Measurements from ENCODE around the gene RORC. TPM values are rescaled to one million over a fixed set of nuclear protein-coding genes. Genes with fewer than 3 reads are reported as not detected.
"Not testable (repeated sequence)": the region's sequence is repeated elsewhere in the genome, so short reads cannot be mapped to it uniquely, and the experiment has no call there.

RORC gene
- polyA plus RNA-seq, 1 donor, result 8.7 TPM

DNA sequence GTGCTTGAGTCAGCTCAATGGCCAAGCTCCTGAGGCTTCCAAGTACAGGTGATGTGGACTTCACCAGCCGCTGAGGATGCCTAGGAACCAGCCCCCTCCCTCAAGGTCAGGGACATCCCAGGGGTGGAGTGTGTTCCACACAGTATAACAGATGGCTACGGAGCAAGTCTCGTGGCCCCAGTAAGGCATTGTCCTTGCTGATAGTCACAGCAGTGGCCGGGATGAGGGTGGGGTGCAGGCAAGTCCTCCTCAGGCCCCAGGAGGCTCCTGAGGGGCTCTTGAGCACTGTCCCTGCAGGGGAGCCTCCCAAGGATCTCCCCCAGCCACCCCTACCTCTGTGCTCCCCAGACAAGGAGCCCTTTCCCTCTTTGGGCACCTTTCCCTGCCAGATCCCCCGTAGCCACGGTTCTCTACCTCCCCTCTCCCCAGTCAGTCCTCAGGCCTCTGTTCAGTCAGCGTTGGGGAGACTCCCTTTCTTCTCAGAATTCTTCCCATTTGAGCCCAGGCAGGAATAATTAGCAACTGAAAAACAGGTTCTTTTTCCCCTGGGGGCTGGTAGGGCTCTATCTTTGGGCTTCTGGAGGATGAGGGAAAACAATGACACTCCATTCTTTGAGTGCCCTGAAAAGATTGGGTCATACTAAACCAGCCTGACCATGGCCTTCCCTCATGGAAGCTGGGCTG, 29.0 kb upstream of the RORC start:
- Histone ChIP-seq H3K27ac (ENCODE audit: low read length) (no peak overlapping the region), H3K36me3 (ENCODE audit: control insufficient read depth, insufficient read depth, low read length) (no peaks in the 10 kb centered on the region), H3K4me3 (ENCODE audit: low read length) (no peak overlapping the region), H3K9me3 (ENCODE audit: control insufficient read depth, low read depth, low read length) (no peaks in the 10 kb centered on the region), H3K27me3 (ENCODE audit: control insufficient read depth, insufficient read depth, low read length) (no peaks in the 10 kb centered on the region), H3K4me1 (ENCODE audit: control insufficient read depth, insufficient read depth, low read length) (no peaks in the 10 kb centered on the region)
- DNase-seq, result no peak
- 67% methylated on average over 1 of the region's 7 CpGs for WGBS (ENCODE audit: insufficient coverage, low lambda C conversion rate)

DNA sequence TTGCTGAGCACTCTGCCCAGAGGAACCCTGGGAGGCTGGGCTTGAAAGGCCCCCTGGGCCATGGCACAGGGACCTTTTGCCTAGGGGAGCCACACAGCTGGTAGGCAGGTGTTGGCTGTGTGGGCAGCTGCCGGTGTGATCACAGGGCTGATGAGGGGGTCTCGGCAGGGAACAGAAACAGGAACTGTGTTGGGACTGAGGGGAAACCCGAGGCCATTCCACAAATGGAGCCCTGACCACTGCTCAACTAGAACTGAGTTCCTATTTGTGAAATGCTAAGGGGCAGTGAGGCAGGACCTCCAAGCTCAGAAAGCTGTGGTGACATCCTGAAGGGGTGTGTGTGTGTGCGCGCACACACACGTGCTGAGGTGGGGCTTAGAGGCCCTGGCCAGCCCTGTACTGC, 28.3 kb upstream of the RORC start:
- WGBS (ENCODE audit: insufficient coverage, low lambda C conversion rate), result no CpG with 5 or more reads among the region's 6 CpGs

DNA sequence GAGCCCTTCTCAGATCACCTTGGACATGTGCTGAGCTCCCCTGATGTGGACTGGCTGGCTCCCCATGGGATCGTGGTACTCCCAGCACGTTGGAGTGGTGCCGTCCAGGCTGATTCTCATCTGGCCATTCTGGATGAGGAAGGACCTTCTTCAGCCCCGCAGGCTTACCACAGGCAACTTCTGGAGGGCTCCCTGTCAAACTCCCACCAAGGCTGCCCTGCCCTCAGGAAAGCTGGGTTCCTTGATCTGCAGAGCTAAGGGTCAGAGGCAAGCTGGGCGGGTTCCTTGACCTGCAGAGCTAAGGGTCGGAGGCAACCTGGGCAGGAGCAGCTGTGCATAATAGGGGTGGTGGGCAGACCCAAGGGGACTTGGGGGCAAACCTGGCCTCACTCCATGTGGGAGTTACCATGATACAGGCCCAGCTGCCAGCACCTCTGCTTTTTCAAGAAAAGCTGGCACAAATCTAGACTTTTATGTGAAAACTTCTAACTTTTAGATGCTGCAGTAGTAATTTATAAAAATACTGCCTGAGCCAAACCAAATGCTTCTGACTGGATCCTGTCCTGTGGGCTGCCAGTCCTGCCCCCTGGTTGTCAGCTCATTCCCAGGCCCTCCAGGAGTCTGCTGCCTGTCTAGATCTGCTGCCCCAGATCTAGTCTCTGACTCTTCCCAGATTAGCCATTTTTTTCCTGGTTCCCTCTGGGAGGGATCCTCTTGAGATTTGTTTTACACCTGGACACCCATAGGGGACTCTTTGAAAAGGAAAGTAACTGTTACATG, 27.5 kb upstream of the RORC start:
- H3K4me1 ChIP-seq (ENCODE audit: control insufficient read depth, insufficient read depth, low read length), result no peaks in the 10 kb centered on the region
- H3K27ac ChIP-seq (ENCODE audit: low read length), result no peak overlapping the region
- no peaks in the 10 kb centered on the region for H3K36me3 ChIP-seq (ENCODE audit: control insufficient read depth, insufficient read depth, low read length)
- DNase-seq, result no peak
- no CpG with 5 or more reads among the region's 6 CpGs for WGBS (ENCODE audit: insufficient coverage, low lambda C conversion rate)
- no peaks in the 10 kb centered on the region for H3K27me3 ChIP-seq (ENCODE audit: control insufficient read depth, insufficient read depth, low read length)
- no peaks in the 10 kb centered on the region for H3K9me3 ChIP-seq (ENCODE audit: control insufficient read depth, low read depth, low read length)
- no peak overlapping the region for H3K4me3 ChIP-seq (ENCODE audit: low read length)

More for the DNA sequence above, 28.3 kb upstream of the RORC start:
- Histone ChIP-seq H3K27me3 (ENCODE audit: control insufficient read depth, insufficient read depth, low read length) (no peaks in the 10 kb centered on the region), H3K4me3 (ENCODE audit: low read length) (no peak overlapping the region), H3K27ac (ENCODE audit: low read length) (no peak overlapping the region), H3K9me3 (ENCODE audit: control insufficient read depth, low read depth, low read length) (no peaks in the 10 kb centered on the region), H3K4me1 (ENCODE audit: control insufficient read depth, insufficient read depth, low read length) (no peaks in the 10 kb centered on the region), H3K36me3 (ENCODE audit: control insufficient read depth, insufficient read depth, low read length) (no peaks in the 10 kb centered on the region)
- DNase-seq, result no peak

DNA sequence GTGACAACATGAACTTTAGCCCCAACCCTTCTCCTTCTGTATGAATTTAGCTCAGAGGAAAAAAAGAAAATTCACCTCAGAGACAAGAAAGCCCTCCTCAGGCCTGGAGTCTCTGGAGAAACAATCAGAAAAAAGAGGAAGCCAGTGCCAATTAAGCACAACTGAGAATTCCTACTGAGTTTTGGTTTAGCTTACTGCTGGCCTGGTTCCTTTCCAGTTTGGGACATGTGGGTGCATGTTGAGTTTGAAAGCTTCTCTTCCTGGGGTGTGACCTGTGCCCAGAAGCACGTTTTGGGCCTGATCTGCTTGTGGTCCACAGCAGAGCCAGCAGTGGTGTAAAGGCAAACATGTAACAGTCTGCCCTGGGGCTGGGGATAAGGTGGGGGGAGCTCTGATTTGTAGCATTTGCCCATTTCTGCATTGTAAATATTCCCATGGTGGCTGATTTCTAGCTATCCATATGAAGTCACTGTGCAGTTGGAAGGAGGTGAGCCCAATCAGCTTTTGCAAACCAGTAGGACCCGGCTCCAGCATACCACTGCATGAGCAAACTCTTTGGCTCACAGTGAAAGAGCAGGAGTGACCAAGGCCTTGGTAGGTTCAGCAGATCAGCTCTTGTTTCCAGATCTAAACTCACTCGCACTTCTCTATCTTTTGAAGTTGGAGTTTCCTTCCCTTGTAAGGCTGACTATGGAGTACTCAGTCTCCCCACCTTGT, 26.6 kb upstream of the RORC start:
- no peaks in the 10 kb centered on the region for H3K36me3 ChIP-seq (ENCODE audit: control insufficient read depth, insufficient read depth, low read length)
- no peaks in the 10 kb centered on the region for H3K27me3 ChIP-seq (ENCODE audit: control insufficient read depth, insufficient read depth, low read length)
- WGBS (ENCODE audit: insufficient coverage, low lambda C conversion rate), result no CpG with 5 or more reads among the region's 3 CpGs
- no peaks in the 10 kb centered on the region for H3K9me3 ChIP-seq (ENCODE audit: control insufficient read depth, low read depth, low read length)
- no peak for DNase-seq
- H3K4me1 ChIP-seq (ENCODE audit: control insufficient read depth, insufficient read depth, low read length), result no peaks in the 10 kb centered on the region
- no peak overlapping the region for H3K4me3 ChIP-seq (ENCODE audit: low read length)
- H3K27ac ChIP-seq (ENCODE audit: low read length), result no peak overlapping the region

DNA sequence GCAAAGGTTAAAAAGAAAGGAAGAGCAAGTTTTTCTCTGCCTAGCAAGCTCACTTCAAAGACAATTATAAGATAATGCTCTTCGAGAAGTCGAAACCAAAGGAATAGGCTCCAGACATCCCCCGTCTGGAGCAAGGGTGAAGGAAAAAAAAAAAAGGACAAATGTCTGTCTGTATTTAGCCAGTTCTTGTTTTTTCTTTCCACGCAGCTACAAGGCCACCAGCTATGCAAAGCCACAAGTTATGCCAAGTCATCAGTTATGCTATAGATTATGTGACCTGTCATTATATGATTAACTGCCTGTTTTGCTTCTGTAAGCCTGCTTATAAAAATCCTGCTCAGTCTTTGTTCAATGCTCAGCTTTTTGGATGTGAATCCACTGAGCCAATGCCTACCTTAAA, 24.3 kb upstream of the RORC start:
- H3K36me3 ChIP-seq (ENCODE audit: control insufficient read depth, insufficient read depth, low read length), result no peaks in the 10 kb centered on the region
- H3K4me3 ChIP-seq (ENCODE audit: low read length), result no peak overlapping the region
- WGBS (ENCODE audit: insufficient coverage, low lambda C conversion rate), result no CpG with 5 or more reads among the region's 4 CpGs
- no peaks in the 10 kb centered on the region for H3K9me3 ChIP-seq (ENCODE audit: control insufficient read depth, low read depth, low read length)
- no peaks in the 10 kb centered on the region for H3K4me1 ChIP-seq (ENCODE audit: control insufficient read depth, insufficient read depth, low read length)
- H3K27ac ChIP-seq (ENCODE audit: low read length), result no peak overlapping the region
- peaks cover 5% of the 10 kb centered on the region for H3K27me3 ChIP-seq (ENCODE audit: control insufficient read depth, insufficient read depth, low read length)
- DNase-seq, result no peak

DNA sequence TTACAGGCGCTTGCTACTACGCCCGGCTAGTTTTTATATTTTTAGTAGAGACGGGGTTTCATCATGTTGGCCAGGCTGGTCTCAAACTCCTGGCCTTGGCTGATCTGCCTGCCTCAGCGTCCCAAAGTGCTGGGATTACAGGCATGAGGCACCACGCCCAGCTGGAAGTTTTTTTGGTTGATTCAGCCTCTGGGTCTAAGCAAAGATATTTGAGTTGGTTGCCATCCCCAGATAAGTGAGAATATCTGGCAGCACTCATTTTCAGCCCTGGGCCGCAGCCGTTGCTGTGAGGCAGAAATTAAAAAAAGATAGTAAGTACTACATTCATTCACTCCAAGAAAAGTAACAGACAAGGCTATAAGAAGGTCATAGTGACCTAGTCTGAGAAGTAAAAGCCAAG, 23.9 kb upstream of the RORC start:
- not testable (repeated sequence) for H3K4me1 ChIP-seq (ENCODE audit: control insufficient read depth, insufficient read depth, low read length); H3K36me3 ChIP-seq (ENCODE audit: control insufficient read depth, insufficient read depth, low read length); H3K9me3 ChIP-seq (ENCODE audit: control insufficient read depth, low read depth, low read length); H3K27ac ChIP-seq (ENCODE audit: low read length); H3K4me3 ChIP-seq (ENCODE audit: low read length); DNase-seq; H3K27me3 ChIP-seq (ENCODE audit: control insufficient read depth, insufficient read depth, low read length)
- WGBS (ENCODE audit: insufficient coverage, low lambda C conversion rate), result no CpG with 5 or more reads among the region's 8 CpGs

DNA sequence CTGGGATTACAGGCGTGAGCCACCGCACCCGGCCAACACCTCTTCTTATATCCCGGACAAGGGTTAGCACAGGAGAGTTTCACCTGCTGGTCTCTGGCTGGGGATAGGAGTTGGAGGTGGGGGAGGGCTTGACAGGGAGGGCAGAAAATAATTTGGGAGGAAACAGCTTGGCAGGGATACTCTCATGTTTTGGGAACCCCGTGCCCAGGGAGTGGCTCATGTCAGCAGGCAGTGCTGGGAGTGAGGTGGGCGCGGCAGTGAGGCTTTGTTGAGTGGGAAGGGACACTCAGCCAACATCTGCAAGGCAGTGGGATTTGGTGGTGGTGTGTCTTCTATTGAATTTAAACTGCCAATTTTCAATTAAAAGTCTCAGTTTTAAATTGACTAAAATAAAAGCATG, 23.1 kb upstream of the RORC start:
- Histone ChIP-seq H3K4me1 (ENCODE audit: control insufficient read depth, insufficient read depth, low read length) (no peaks in the 10 kb centered on the region), H3K27ac (ENCODE audit: low read length) (no peak overlapping the region), H3K27me3 (ENCODE audit: control insufficient read depth, insufficient read depth, low read length) (peaks cover 5% of the 10 kb centered on the region), H3K36me3 (ENCODE audit: control insufficient read depth, insufficient read depth, low read length) (no peaks in the 10 kb centered on the region), H3K9me3 (ENCODE audit: control insufficient read depth, low read depth, low read length) (no peaks in the 10 kb centered on the region), H3K4me3 (ENCODE audit: low read length) (no peak overlapping the region)
- WGBS (ENCODE audit: insufficient coverage, low lambda C conversion rate), result no CpG with 5 or more reads among the region's 7 CpGs
- DNase-seq, result no peak

DNA sequence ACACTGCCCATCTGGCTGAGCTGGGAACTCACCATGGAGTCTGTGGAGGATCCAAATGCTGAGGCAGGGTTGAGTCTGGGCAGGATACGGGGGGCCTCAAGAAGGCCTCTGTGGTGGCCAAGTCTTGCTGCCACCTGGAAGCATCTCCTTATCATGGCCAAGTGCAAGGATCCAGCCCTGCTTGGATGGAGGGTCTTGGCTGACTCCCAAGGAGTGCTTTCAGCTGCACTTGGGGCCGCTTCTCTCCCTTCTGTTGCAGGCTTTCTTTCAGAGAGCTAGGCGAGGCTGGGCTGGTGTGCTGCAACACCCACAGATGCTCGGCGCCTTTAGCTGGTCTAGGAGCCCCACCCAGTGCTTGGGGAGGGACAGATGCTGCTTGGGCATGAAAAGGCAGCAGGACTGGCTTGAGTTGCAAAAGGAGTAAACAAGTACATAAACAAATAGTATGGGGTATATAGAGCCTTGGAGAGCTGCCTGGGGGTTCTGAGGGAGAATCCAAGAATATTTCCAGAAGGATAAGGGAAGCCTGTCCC, 21.9 kb upstream of the RORC start, which contains the start of gene THEM5:
Gene THEM5, minus strand, starts transcription at position 302 of the 533 bp plus-strand sequence. Its CDS starts 147 bp downstream, at position 155.
- no peak for DNase-seq
- Histone ChIP-seq H3K9me3 (ENCODE audit: control insufficient read depth, low read depth, low read length) (no peaks in the 10 kb centered on the region), H3K4me3 (ENCODE audit: low read length) (no peak within 1 kb of the TSS), H3K4me1 (ENCODE audit: control insufficient read depth, insufficient read depth, low read length) (no peaks in the 10 kb centered on the region), H3K36me3 (ENCODE audit: control insufficient read depth, insufficient read depth, low read length) (no peaks in the 10 kb centered on the region), H3K27me3 (ENCODE audit: control insufficient read depth, insufficient read depth, low read length) (peaks cover 5% of the 10 kb centered on the region), H3K27ac (ENCODE audit: low read length) (no peak within 1 kb of the TSS)
- WGBS (ENCODE audit: insufficient coverage, low lambda C conversion rate), result no CpG with 5 or more reads among the region's 5 CpGs

DNA sequence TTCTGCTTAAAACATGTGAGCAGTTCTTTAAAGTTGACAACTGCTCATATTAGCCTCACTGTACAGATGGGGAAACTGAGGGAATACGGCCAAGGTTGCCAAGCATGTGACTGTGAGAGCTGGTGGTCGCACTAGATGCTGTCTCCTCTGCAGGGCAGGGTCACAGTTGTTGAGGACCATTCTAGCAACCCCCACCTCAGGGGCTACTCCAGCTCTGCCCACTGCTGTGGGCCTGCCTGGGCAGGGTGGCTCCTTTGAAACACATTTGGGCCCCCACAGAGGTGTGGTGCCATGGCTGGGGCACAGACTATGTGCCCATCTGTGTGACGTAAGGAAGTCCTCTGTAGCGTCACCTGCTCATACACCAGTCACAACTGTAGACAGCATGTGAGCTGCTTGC, 21.1 kb upstream of the RORC start:
- no CpG with 5 or more reads among the region's 4 CpGs for WGBS (ENCODE audit: insufficient coverage, low lambda C conversion rate)
- no peak overlapping the region for H3K27ac ChIP-seq (ENCODE audit: low read length)
- H3K36me3 ChIP-seq (ENCODE audit: control insufficient read depth, insufficient read depth, low read length), result no peaks in the 10 kb centered on the region
- no peak for DNase-seq
- H3K4me1 ChIP-seq (ENCODE audit: control insufficient read depth, insufficient read depth, low read length), result no peaks in the 10 kb centered on the region
- no peak overlapping the region for H3K4me3 ChIP-seq (ENCODE audit: low read length)
- no peaks in the 10 kb centered on the region for H3K9me3 ChIP-seq (ENCODE audit: control insufficient read depth, low read depth, low read length)
- peaks cover 5% of the 10 kb centered on the region for H3K27me3 ChIP-seq (ENCODE audit: control insufficient read depth, insufficient read depth, low read length)

DNA sequence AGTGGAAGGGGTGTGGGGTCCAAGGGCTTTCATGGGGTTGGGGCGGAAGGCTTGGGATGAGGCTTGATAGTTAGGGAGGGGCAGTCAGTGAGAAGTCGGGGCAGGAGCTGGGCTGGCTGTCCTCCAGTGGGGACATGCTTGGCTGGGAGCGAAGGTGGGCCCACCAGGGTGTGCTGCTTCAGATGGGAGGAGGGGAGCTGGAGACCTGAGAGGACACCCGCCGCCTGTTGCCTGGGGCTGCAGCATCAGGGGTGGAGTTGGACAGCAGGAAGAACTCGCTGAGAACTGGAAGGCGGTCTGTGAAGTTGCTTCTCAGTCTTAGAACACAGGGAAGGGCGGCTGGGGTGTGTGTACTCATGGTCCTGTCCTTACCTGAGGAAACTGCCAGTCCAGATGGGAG, 20.3 kb upstream of the RORC start:
- DNase-seq, result no peak
- no CpG with 5 or more reads among the region's 8 CpGs for WGBS (ENCODE audit: insufficient coverage, low lambda C conversion rate)
- H3K27me3 ChIP-seq (ENCODE audit: control insufficient read depth, insufficient read depth, low read length), result peaks cover 5% of the 10 kb centered on the region
- no peaks in the 10 kb centered on the region for H3K4me1 ChIP-seq (ENCODE audit: control insufficient read depth, insufficient read depth, low read length)
- no peaks in the 10 kb centered on the region for H3K36me3 ChIP-seq (ENCODE audit: control insufficient read depth, insufficient read depth, low read length)
- no peak overlapping the region for H3K27ac ChIP-seq (ENCODE audit: low read length)
- H3K4me3 ChIP-seq (ENCODE audit: low read length), result no peak overlapping the region
- H3K9me3 ChIP-seq (ENCODE audit: control insufficient read depth, low read depth, low read length), result no peaks in the 10 kb centered on the region
